Activated CD8-positive, alpha-beta T cell treated with anti-CD3 and anti-CD28 coated beads for 36 hours (primary cell): ENCODE data around the gene SFI1. TPM values are rescaled to one million over a fixed set of nuclear protein-coding genes. Genes with fewer than 3 reads are reported as not detected.
"Not testable (repeated sequence)": the region's sequence is repeated elsewhere in the genome, so short reads cannot be mapped to it uniquely, and the experiment has no call there.

Experiments
- ATAC-seq: fragments of 200-7000 bp; cut with Tn5 transposase; one replicate; pipeline ENCODE4 v1.10.0; 2021; ENCODE audit warnings: mild to moderate bottlenecking, moderate library complexity
- CTCF ChIA-PET: fragments of 350-600 bp; sonication (Branson Sonifier 250); formaldehyde crosslinking; loops from one replicate; lab custom pipeline; 2021; ENCODE audit warnings: antibody characterized with exemption; lab: Charles Lee
- POLR2A ChIA-PET: fragments of 350-600 bp; sonication (Branson Sonifier 250); formaldehyde crosslinking; loops from one replicate; lab custom pipeline; 2021; ENCODE audit warnings: antibody characterized with exemption; lab: Charles Lee
- DNase-seq: peaks from one replicate; pipeline ENCODE4 v3.0.0-alpha.2; 2020
- H3K27ac Mint-ChIP-seq: one replicate; pipeline ENCODE4 v1.8.0; 2021; ENCODE audit warnings: mild to moderate bottlenecking, mixed read lengths
- H3K27me3 Mint-ChIP-seq: one replicate; pipeline ENCODE4 v1.8.0; 2021; ENCODE audit warnings: mixed read lengths
- H3K36me3 Mint-ChIP-seq: one replicate; pipeline ENCODE4 v1.8.0; 2021; ENCODE audit warnings: low read depth, mixed read lengths
- H3K4me1 Mint-ChIP-seq: one replicate; pipeline ENCODE4 v1.8.0; 2021; ENCODE audit warnings: low read depth, mixed read lengths
- H3K4me3 Mint-ChIP-seq: one replicate; pipeline ENCODE4 v1.8.0; 2021; ENCODE audit warnings: mild to moderate bottlenecking, moderate library complexity, mixed read lengths
- H3K9me3 Mint-ChIP-seq: one replicate; pipeline ENCODE4 v1.8.0; 2021; ENCODE audit warnings: mixed read lengths
- intact Hi-C: fragments of 100-400 bp; cut with micrococcal nuclease; formaldehyde crosslinking; loops from one replicate; pipeline ENCODE4 v1.10.0; 2022
- total RNA-seq, 2 experiments: library from RNA; stranded (reverse); gene quantifications; one replicate each; pipeline ENCODE4 v1.2.3, GENCODE V29; 2021
- TF ChIP-seq, protein P1 (sequence below): fragments of 200-600 bp; IDR thresholded peaks from one replicate; pipeline ENCODE4 v1.8.0; 2022; ENCODE audit warnings: antibody characterized with exemption, mild to moderate bottlenecking

The SFI1 gene
- total RNA-seq, 2 experiments from 2014 or later = 273 to 274 TPM

DNA sequence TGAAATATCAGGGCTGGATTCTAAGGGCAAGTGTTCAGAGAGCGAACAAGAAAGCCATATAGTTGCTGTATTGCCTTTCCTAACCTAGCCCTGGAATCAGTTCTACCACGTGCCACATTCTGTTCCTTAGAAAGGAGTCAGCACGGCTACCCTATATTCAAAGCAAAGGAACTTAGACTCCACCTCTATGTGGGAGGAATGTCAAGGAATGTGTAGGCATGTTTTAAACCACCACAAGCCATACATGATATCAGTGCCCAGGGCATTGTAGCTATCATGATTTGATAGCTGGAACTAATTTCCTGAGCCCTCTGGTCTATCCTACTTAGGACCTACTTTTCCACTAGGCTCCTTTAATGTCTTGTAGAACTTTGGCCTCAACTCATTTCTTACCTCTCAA is 4.2 kb upstream of the SFI1 start:
- Mint-ChIP-seq H3K27ac (peak overlapping the region; percentile 77), H3K4me3 (peak overlapping the region; percentile 8), H3K4me1 (peaks cover 41% of the 10 kb centered on the region), H3K9me3 (no peaks in the 10 kb centered on the region), H3K27me3 (no peaks in the 10 kb centered on the region), H3K36me3 (peaks cover 31% of the 10 kb centered on the region)
- no peak for DNase-seq
- POLR2A ChIA-PET = interaction anchor here (0.9 to 3.1 kb wide), 5 partner anchors 29 to 167 kb away, joined by 3 to 14 read pairs (median 5); no protein-coding TSS in a partner anchor
- intact Hi-C loops = no loop called here
- TF ChIP-seq, protein P1, sequence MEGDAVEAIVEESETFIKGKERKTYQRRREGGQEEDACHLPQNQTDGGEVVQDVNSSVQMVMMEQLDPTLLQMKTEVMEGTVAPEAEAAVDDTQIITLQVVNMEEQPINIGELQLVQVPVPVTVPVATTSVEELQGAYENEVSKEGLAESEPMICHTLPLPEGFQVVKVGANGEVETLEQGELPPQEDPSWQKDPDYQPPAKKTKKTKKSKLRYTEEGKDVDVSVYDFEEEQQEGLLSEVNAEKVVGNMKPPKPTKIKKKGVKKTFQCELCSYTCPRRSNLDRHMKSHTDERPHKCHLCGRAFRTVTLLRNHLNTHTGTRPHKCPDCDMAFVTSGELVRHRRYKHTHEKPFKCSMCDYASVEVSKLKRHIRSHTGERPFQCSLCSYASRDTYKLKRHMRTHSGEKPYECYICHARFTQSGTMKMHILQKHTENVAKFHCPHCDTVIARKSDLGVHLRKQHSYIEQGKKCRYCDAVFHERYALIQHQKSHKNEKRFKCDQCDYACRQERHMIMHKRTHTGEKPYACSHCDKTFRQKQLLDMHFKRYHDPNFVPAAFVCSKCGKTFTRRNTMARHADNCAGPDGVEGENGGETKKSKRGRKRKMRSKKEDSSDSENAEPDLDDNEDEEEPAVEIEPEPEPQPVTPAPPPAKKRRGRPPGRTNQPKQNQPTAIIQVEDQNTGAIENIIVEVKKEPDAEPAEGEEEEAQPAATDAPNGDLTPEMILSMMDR = no peak
- no peak for ATAC-seq
- CTCF ChIA-PET = interaction anchor here (1.0 to 2.6 kb wide), 3 partner anchors 65 to 146 kb away, joined by 3 to 8 read pairs (median 5); no protein-coding TSS in a partner anchor

DNA sequence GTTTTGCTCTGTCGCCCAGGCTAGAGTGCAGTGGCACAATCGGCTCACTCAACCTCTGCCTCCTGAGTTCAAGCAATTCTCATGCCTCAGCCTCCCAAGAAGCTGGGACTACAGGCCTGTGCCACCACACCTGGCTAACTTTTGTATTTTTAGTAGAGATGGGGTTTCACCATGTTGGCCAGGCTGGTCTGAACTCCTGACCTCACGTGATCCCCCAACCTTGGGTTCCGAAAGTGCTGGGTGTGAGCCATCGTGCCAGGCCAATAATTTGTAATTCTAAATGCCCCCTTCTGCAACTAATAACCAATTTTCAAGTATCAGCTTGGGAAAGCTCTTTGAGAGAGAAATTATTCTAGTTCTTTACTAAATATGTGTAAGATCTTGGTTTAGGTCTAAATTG is 3.0 kb upstream of the SFI1 start:
- H3K4me1 Mint-ChIP-seq = peaks cover 41% of the 10 kb centered on the region
- H3K27me3 Mint-ChIP-seq, DNase-seq, H3K4me3 Mint-ChIP-seq, H3K9me3 Mint-ChIP-seq, ATAC-seq, intact Hi-C loops: not testable (repeated sequence)
- ChIA-PET CTCF (interaction anchor here (1.0 to 2.6 kb wide), 3 partner anchors 64 to 141 kb away, joined by 3 to 8 read pairs (median 4); no protein-coding TSS in a partner anchor), POLR2A (interaction anchor here (1.0 to 1.3 kb wide), 2 partner anchors 28 to 38 kb away, joined by 3 to 5 read pairs; no protein-coding TSS in a partner anchor)
- H3K36me3 Mint-ChIP-seq = peaks cover 31% of the 10 kb centered on the region
- peak overlapping the region; percentile 67 for H3K27ac Mint-ChIP-seq

DNA sequence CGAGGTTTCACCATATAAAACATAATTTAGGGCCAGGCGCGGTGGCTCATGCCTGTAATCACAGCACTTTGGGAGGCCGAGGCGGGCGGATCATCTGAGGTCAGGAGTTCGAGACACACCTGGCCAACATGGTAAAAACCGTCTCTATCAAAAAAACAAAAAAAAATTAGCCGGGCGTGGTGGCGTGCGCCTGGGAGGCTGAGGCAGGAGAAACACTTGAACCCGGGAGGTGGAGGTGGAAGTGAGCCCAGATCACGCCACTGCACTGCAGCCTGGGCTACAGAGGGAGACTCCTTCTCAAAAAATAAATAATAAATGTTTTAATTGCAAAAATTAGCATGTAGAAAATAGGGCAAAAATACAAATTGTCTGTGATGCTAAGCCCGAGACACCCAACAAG is 993 bp upstream of the SFI1 start:
- Mint-ChIP-seq H3K4me1 (peaks cover 51% of the 10 kb centered on the region), H3K27me3 (no peaks in the 10 kb centered on the region), H3K9me3 (no peaks in the 10 kb centered on the region), H3K4me3 (peak overlapping the region; percentile 96), H3K36me3 (peaks cover 36% of the 10 kb centered on the region), H3K27ac (peak overlapping the region; percentile 90)
- intact Hi-C loops = loop anchor here (5.0 kb wide), 1 partner anchor 42 kb away; no protein-coding TSS in a partner anchor
- TF ChIP-seq, protein P1 = no peak
- POLR2A ChIA-PET = interaction anchor here (0.7 kb wide), 1 partner anchor 34 kb away, joined by 3 read pairs; no protein-coding TSS in a partner anchor
- ATAC-seq (no peak), DNase-seq (no peak)
- CTCF ChIA-PET = interaction anchor here (0.8 to 1.0 kb wide), 2 partner anchors 27 to 140 kb away, joined by 3 read pairs; no protein-coding TSS in a partner anchor

DNA sequence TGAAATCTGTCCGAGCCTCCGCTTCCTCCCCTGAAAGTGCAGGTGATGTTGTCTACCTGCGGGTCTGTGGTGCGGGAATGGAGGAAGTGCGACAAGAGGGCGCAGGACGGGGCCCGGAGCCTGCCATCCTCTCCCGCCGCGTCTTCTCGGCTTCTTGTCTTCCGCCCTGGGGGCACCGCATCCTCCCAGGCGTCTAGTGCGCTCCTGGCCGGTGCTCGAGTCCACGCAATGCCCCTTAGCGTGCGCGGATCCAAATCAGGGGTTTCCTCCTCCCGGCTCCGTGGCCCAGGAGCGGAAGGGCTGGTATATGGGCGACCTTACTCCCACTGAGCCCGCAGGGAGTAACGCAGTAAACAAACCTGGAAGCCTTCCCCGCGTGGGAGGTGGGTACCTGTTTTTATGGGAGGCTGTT is 405 bp downstream of the SFI1 start:
- peak; percentile 28 for ATAC-seq
- ChIA-PET CTCF (no interaction called here), POLR2A (no interaction called here)
- intact Hi-C loops = loop anchor here (5.0 kb wide), 1 partner anchor 41 kb away; no protein-coding TSS in a partner anchor
- H3K27ac Mint-ChIP-seq = peak overlapping the region; percentile 90
- TF ChIP-seq, protein P1 = no peak
- DNase-seq = peak; percentile 57
- H3K9me3 Mint-ChIP-seq = no peaks in the 10 kb centered on the region
- peaks cover 41% of the 10 kb centered on the region for H3K36me3 Mint-ChIP-seq
- no peaks in the 10 kb centered on the region for H3K27me3 Mint-ChIP-seq
- peaks cover 47% of the 10 kb centered on the region for H3K4me1 Mint-ChIP-seq
- peak overlapping the region; percentile 96 for H3K4me3 Mint-ChIP-seq

DNA sequence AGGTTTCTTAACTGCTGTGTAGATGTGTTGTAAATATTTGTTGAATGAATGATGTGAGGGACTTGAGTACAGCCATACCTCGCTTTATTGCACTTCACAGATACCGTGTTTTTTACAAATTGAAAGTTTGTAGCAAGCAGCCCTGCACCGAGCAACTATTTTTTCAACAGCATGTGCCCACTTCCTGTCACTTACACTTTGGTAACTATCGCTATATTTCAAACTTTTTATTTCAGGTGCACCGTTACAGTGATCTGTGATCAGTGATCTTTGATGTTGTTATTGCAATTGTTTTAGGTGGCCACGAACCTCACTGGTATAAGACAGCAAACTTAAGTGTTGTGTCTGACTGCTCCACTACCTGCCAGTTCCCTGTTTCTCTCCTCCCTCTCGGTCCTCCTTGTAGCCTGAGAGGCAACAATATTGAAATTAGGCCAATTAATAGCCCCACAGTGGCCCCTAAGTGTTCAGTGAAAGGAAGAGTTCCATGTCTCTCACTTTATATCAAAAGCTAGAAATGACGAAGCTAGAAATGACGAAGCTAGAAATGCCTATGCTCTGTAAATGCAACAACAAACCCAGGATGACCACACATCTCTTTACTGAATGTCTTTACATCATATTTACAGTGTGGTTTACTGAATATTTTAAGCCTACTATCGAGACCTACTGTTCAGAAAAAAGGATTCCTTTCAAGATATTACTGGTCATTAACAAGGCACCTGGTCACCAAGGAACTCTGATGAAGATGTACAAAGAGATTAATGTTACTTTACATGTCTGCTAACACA is 1.0 kb downstream of the SFI1 start:
- Mint-ChIP-seq H3K9me3 (no peaks in the 10 kb centered on the region), H3K27me3 (no peaks in the 10 kb centered on the region), H3K4me1 (peaks cover 47% of the 10 kb centered on the region), H3K27ac (peak overlapping the region; percentile 90), H3K36me3 (peaks cover 43% of the 10 kb centered on the region), H3K4me3 (peak overlapping the region; percentile 96)
- intact Hi-C loops = loop anchor here (5.0 kb wide), 1 partner anchor 40 kb away; no protein-coding TSS in a partner anchor
- CTCF ChIA-PET = interaction anchor here (0.7 kb wide), 1 partner anchor 41 kb away, joined by 3 read pairs; no protein-coding TSS in a partner anchor
- POLR2A ChIA-PET = interaction anchor here (1.0 kb wide), 1 partner anchor 9 kb away, joined by 3 read pairs; no protein-coding TSS in a partner anchor
- TF ChIP-seq, protein P1 = no peak
- ATAC-seq (no peak), DNase-seq (no peak)
